Upper lobe of left lung (tissue), 6 donors: ENCODE measurements around the gene PEF1. TPM values are rescaled to one million over a fixed set of nuclear protein-coding genes. Genes with fewer than 3 reads are reported as not detected.

ENCODE experiments used
- ATAC-seq, 2 donors: fragments of 200-7000 bp; cut with Tn5 transposase; one replicate each; pipeline ENCODE4 v1.9.1; 2022; ENCODE audit warnings: mild to moderate bottlenecking in 2 of 2, moderate library complexity in 2 of 2; ENCODE audit not compliant: low FRiP score in 2 of 2
- DNase-seq, 2 donors: peaks; one replicate each; pipeline ENCODE4 v3.0.0-alpha.2; 2019 to 2020
- H3K27ac ChIP-seq, 4 donors: fragments of 200-600 bp; sonication (generic); one replicate each; pipeline ENCODE4 v1.5.1; 2016 to 2019
- H3K27me3 ChIP-seq, 4 donors: fragments of 200-600 bp; sonication (generic); one replicate each; pipeline ENCODE4 v1.5.1; 2017 to 2019
- H3K36me3 ChIP-seq, 4 donors: fragments of 200-600 bp; sonication (generic); one replicate each; pipeline ENCODE4 v1.5.1; 2016 to 2019
- H3K4me1 ChIP-seq, 4 donors: fragments of 200-600 bp; sonication (generic); one replicate each; pipeline ENCODE4 v1.5.1; 2018 to 2019
- H3K4me3 ChIP-seq, 4 donors: fragments of 200-600 bp; sonication (generic); one replicate each; pipeline ENCODE4 v1.5.1; 2017 to 2019; ENCODE audit warnings: mild to moderate bottlenecking in 2 of 4, moderate library complexity in 1 of 4
- H3K9me3 ChIP-seq, 4 donors: fragments of 200-600 bp; sonication (generic); one replicate each; pipeline ENCODE4 v1.5.1; 2018 to 2019
- CTCF ChIP-seq, 6 experiments: fragments of 450-650 bp in 4 of 6; fragments of 200-600 bp in 2 of 6; sonication (generic) in 2 of 6; IDR thresholded peaks; one replicate each; pipeline ENCODE4 v1.5.1; 2016 to 2019; ENCODE audit warnings: antibody characterized with exemption in 6 of 6
- EP300 ChIP-seq, 4 donors: sonication (generic); formaldehyde crosslinking; IDR thresholded peaks; one replicate each; pipeline ENCODE4 v1.5.1; 2017; ENCODE audit warnings: antibody characterized with exemption in 4 of 4, control low read depth in 2 of 4
- POLR2A ChIP-seq, 4 donors: fragments of 450-650 bp; IDR thresholded peaks; one replicate each; pipeline ENCODE4 v1.5.1; 2016 to 2017; ENCODE audit warnings: antibody characterized with exemption in 4 of 4, mild to moderate bottlenecking in 2 of 4
- POLR2AphosphoS5 ChIP-seq, 2 donors: sonication (generic); formaldehyde crosslinking; IDR thresholded peaks; one replicate each; pipeline ENCODE4 v1.5.1; 2017; ENCODE audit warnings: antibody characterized with exemption in 2 of 2
- WGBS, 2 donors: methylation state at CpG; one replicate each; pipeline ENCODE4 v1.1.5; 2017 to 2018; 5-methylcytosine and 5-hydroxymethylcytosine counted together
- total RNA-seq, 6 donors: library from RNA; depleted of rRNA in 4 of 6; stranded (reverse); fragments of >200 nt in 4 of 6; gene quantifications; one replicate each; pipeline versions ENCODE4 v1.1.0 to v1.2.1, GENCODE V29; 2016 to 2021
- donor health status: DM: no; HTN: no; CAD: no; lungs with moderate emphysema.
- donor health status: DM: no; HTN: yes; CAD: no; lungs with severe emphysema.

PEF1 gene
- total RNA-seq, 6 donors from 2014 or later = 52.4 to 135 (median 77.4) TPM

- ATAC-seq = no peak
- peaks cover 16 to 31% (median 22%) of the 10 kb centered on the region in 4 donors for H3K4me1 ChIP-seq
- no peaks in the 10 kb centered on the region for H3K9me3 ChIP-seq
- no peak for DNase-seq
- 72 to 79% methylated on average over 6 to 10 of the region's 11 CpGs for WGBS, 2 donors
- TF ChIP-seq CTCF (IDR thresholded peaks at IDR 0.05) = no peak
- TF ChIP-seq POLR2AphosphoS5 (IDR thresholded peaks at IDR 0.05) = no peak
- no peak for TF ChIP-seq POLR2A (IDR thresholded peaks at IDR 0.05)
- TF ChIP-seq EP300 (IDR thresholded peaks at IDR 0.05) = no peak
- no peaks in the 10 kb centered on the region for H3K27me3 ChIP-seq
- no peaks in the 10 kb centered on the region for H3K36me3 ChIP-seq
- H3K4me3 ChIP-seq = no peak overlapping the region
- no peak overlapping the region for H3K27ac ChIP-seq
Measured at GRCh38 chr1:31668303-31668883, 23.7 kb upstream of the PEF1 start.

GRCh38 chr1:31667065-31667785, 22.5 kb upstream of the PEF1 start:
- H3K27ac ChIP-seq = no peak overlapping the region
- peaks cover 16 to 31% (median 22%) of the 10 kb centered on the region in 4 donors for H3K4me1 ChIP-seq
- TF ChIP-seq EP300 (IDR thresholded peaks at IDR 0.05) (no peak), CTCF (IDR thresholded peaks at IDR 0.05) (no peak), POLR2AphosphoS5 (IDR thresholded peaks at IDR 0.05) (no peak), POLR2A (IDR thresholded peaks at IDR 0.05) (no peak)
- DNase-seq = no peak
- 83 to 86% methylated on average over 14 to 19 of the region's 19 CpGs for WGBS, 2 donors
- no peaks in the 10 kb centered on the region for H3K27me3 ChIP-seq
- H3K36me3 ChIP-seq = no peaks in the 10 kb centered on the region
- H3K4me3 ChIP-seq = no peak overlapping the region
- no peaks in the 10 kb centered on the region for H3K9me3 ChIP-seq
- ATAC-seq = no peak

GRCh38 chr1:31666263-31666963, 21.7 kb upstream of the PEF1 start:
- Histone ChIP-seq H3K4me3 (no peak overlapping the region), H3K36me3 (no peaks in the 10 kb centered on the region), H3K9me3 (no peaks in the 10 kb centered on the region), H3K27me3 (no peaks in the 10 kb centered on the region), H3K4me1 (peaks cover 16 to 31% (median 22%) of the 10 kb centered on the region in 4 donors), H3K27ac (peak overlapping the region in 1 of 4 donors; percentile 40)
- TF ChIP-seq POLR2AphosphoS5 (IDR thresholded peaks at IDR 0.05) (no peak), POLR2A (IDR thresholded peaks at IDR 0.05) (no peak)
- DNase-seq (peak in 1 of 2 donors; percentile 63), ATAC-seq (peak in 1 of 2 donors; percentile 5)
- WGBS, 2 donors = 51 to 56% methylated on average over 10 of the region's 10 CpGs

- Histone ChIP-seq H3K36me3 (no peaks in the 10 kb centered on the region), H3K4me1 (peaks cover 9 to 27% (median 15%) of the 10 kb centered on the region in 4 donors), H3K27ac (no peak overlapping the region), H3K4me3 (no peak overlapping the region), H3K27me3 (no peaks in the 10 kb centered on the region), H3K9me3 (no peaks in the 10 kb centered on the region)
- WGBS, 2 donors = 76 to 86% methylated on average over 4 to 7 of the region's 7 CpGs
- no peak for ATAC-seq
- no peak for DNase-seq
- no peak for TF ChIP-seq POLR2A (IDR thresholded peaks at IDR 0.05)
- no peak for TF ChIP-seq EP300 (IDR thresholded peaks at IDR 0.05)
- TF ChIP-seq POLR2AphosphoS5 (IDR thresholded peaks at IDR 0.05) = no peak
- no peak for TF ChIP-seq CTCF (IDR thresholded peaks at IDR 0.05)
Measured at GRCh38 chr1:31665234-31665878, 20.7 kb upstream of the PEF1 start.

- no peak overlapping the region for H3K4me3 ChIP-seq
- H3K36me3 ChIP-seq = no peaks in the 10 kb centered on the region
- no peak overlapping the region for H3K27ac ChIP-seq
- no peak for DNase-seq
- WGBS, 2 donors = 89 to 90% methylated on average over 8 to 9 of the region's 9 CpGs
- peaks cover 1 to 19% (median 7%) of the 10 kb centered on the region in 4 donors for H3K4me1 ChIP-seq
- H3K9me3 ChIP-seq = no peaks in the 10 kb centered on the region
- no peak for ATAC-seq
- H3K27me3 ChIP-seq = no peaks in the 10 kb centered on the region
- no peak for TF ChIP-seq CTCF (IDR thresholded peaks at IDR 0.05)
- no peak for TF ChIP-seq POLR2A (IDR thresholded peaks at IDR 0.05)
- TF ChIP-seq POLR2AphosphoS5 (IDR thresholded peaks at IDR 0.05) = no peak
- TF ChIP-seq EP300 (IDR thresholded peaks at IDR 0.05) = no peak
Measured at GRCh38 chr1:31664528-31664927, 19.9 kb upstream of the PEF1 start.
